GM12801 (cell line): ENCODE results near the gene PRELP.

Experiments
- CTCF ChIP-seq: IDR thresholded peaks from one replicate; pipeline ENCODE4 v1.5.1; 2011; ENCODE audit warnings: control low read depth; ENCODE audit not compliant: insufficient read length; ENCODE audit errors: extremely low read depth

PRELP gene

DNA sequence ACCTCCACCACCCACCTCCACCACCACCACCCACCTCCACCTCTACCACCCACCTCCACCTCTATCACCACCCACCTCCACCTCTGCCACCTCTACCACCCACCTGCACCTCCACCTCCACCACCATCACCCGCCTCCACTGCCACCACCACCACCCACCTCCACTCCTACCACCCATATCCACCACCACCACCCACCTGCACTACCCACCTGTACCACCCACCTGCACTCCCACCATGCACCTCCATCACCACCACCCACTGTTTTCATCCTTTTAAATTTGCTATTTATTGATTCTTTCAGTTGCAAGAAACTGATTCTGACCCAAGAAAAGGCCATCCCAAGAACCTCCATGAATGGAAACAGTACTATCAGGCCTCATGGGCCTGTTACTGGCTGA, 24.7 kb downstream of the PRELP start:
- TF ChIP-seq CTCF, result no peak

GRCh38 chr1:203503836-203504235, 28.2 kb downstream of the PRELP start:
- no peak for TF ChIP-seq CTCF

GRCh38 chr1:203504400-203505250, 29.0 kb downstream of the PRELP start:
- TF ChIP-seq CTCF, result no peak

- no peak for TF ChIP-seq CTCF
These were observed 30.1 kb downstream of the PRELP start for GRCh38 chr1:203505526-203506204.

DNA sequence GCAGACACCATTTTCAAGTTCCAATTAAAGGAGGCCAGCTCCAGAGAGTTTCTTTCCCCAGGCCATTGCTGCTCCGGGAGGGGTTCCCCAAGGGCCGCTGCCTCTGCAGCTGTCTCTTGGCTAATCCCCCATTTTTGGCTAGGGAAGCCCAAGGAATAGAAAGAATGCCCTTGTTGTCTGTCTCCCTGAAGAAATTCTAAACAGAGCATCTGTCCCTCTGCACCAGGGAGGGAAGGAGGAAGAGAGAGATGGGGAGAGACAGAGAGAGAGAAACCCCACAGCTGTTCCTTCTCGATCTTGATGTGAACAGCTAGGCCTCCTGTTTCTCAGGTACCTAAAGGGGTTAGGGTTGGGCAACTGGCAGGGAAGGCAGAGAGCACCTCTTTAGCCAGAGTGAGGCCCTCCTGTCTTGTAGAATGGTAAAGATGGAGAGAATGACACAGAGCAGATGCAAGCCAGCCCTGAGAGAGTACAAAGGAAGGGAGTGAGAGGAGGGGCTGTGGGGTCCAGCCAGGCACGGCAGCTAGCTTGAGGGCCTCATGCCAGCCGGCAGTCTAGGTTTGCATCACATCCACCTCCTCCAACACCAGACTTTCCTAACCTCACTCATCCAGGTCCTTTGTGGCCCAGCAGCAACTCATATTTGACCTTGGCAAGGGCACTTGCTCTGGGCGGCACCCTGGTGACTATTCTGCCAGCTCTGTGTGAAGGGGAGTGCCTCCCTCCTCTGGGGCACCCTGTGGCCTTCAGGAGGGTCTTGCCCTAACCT, 31.4 kb downstream of the PRELP start:
- no peak for TF ChIP-seq CTCF

DNA sequence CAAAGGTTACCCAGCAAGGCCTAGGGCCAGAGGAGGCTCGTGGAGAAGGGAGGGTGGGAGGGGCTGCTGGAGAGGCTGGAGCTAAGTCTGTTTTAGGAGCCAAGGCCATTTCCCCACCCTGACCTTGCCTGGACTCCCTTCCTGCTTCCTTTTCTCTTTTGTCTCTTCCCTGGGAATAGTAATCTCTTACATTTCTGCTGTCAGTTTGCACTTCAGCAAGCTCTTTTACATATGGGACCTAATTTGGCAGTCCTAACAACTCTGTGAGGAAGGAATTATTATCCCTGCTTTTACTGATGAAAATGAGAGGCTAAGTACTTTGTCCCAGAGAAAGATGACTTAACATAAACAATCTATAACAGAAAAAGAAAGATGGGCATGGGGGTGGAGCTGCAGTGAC, 32.2 kb downstream of the PRELP start:
- TF ChIP-seq CTCF, result no peak

GRCh38 chr1:203508463-203509073, 33.0 kb downstream of the PRELP start:
- TF ChIP-seq CTCF, result no peak
